Measurements from ENCODE around the gene PPP1R3F. TPM values are rescaled to one million over a fixed set of nuclear protein-coding genes. Genes with fewer than 3 reads are reported as not detected.

PPP1R3F gene
- total RNA-seq, 1 experiment from 2014 or later: 7.3 TPM

DNA sequence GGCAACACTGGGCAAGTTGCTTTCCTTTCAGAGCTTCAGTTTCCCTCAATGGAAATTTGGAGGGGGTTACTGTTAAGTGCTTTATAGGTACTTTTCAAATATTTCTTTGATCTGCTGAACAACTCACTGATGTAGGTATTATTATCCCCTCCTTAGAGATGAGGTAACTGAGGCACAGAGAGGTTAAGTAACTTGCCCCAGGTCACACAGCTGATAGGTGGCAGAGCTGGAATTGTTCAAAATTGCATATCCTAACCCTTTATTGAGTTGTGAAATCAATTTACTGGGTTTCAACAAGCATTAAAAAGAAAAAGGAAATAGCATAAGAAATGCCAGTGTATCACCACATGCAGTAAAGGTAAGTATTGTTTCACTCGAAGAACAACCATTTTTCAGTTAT lies 6.6 kb downstream of the PPP1R3F start:
- TF ChIP-seq, protein P1, sequence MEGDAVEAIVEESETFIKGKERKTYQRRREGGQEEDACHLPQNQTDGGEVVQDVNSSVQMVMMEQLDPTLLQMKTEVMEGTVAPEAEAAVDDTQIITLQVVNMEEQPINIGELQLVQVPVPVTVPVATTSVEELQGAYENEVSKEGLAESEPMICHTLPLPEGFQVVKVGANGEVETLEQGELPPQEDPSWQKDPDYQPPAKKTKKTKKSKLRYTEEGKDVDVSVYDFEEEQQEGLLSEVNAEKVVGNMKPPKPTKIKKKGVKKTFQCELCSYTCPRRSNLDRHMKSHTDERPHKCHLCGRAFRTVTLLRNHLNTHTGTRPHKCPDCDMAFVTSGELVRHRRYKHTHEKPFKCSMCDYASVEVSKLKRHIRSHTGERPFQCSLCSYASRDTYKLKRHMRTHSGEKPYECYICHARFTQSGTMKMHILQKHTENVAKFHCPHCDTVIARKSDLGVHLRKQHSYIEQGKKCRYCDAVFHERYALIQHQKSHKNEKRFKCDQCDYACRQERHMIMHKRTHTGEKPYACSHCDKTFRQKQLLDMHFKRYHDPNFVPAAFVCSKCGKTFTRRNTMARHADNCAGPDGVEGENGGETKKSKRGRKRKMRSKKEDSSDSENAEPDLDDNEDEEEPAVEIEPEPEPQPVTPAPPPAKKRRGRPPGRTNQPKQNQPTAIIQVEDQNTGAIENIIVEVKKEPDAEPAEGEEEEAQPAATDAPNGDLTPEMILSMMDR (conservative IDR thresholded peaks at IDR 0.05): no peak
- Histone ChIP-seq H3T11ph (ENCODE audit: low read length) (no peak overlapping the region), H2BK20ac (ENCODE audit: low read depth, low read length, poor library complexity, severe bottlenecking) (no peak overlapping the region), H2BK5ac (ENCODE audit: insufficient read length, low read length) (no peak overlapping the region), H2AFZ (ENCODE audit: low read length) (no peak overlapping the region), H3K23me2 (ENCODE audit: insufficient read length, low read depth, low read length, poor library complexity, severe bottlenecking) (no peaks in the 10 kb centered on the region), H2BK120ac (ENCODE audit: low read depth, low read length, poor library complexity, severe bottlenecking) (no peak overlapping the region), H2BK15ac (ENCODE audit: low read depth, low read length) (no peak overlapping the region), H3K56ac (ENCODE audit: insufficient read length, low read depth, low read length) (no peak overlapping the region), H3K9me3 (ENCODE audit: control insufficient read depth, low read depth, low read length) (peaks cover 60% of the 10 kb centered on the region), H3K9ac (ENCODE audit: extremely low read depth, insufficient read length, low read length) (no peak overlapping the region), H3K18ac (ENCODE audit: insufficient read length, low read depth, low read length) (no peak overlapping the region), H2BK12ac (ENCODE audit: insufficient read length, low read depth, low read length) (no peak overlapping the region), H3K4me1 (ENCODE audit: insufficient read depth, low read length) (no peaks in the 10 kb centered on the region), H3K79me1 (ENCODE audit: insufficient read depth, low read depth, low read length, poor library complexity, severe bottlenecking) (no peaks in the 10 kb centered on the region), H3K23ac (ENCODE audit: insufficient read length, low read depth, low read length) (no peak overlapping the region), H3K27me3 (ENCODE audit: insufficient read depth, low read length) (no peaks in the 10 kb centered on the region), H3K79me2 (ENCODE audit: insufficient read depth, low read length) (peaks cover 5% of the 10 kb centered on the region; the same call in 1 of the 2 replicates), H3K27ac (ENCODE audit: insufficient read length, low read depth, low read length) (no peak overlapping the region), H2AK5ac (ENCODE audit: insufficient read length, low read length) (no peak overlapping the region), H4K5ac (ENCODE audit: insufficient read length, low read depth, low read length) (no peak overlapping the region), H4K20me1 (ENCODE audit: control insufficient read depth, insufficient read depth, insufficient read length) (no peaks in the 10 kb centered on the region), H3K4me2 (ENCODE audit: insufficient read depth, insufficient read length, low read length) (no peak overlapping the region), H4K91ac (ENCODE audit: insufficient read length, low read depth, low read length) (no peak overlapping the region), H3K4ac (ENCODE audit: low read depth, low read length) (no peak overlapping the region), H3K14ac (ENCODE audit: insufficient read depth, low read length) (no peak overlapping the region), H4K8ac (replicated peaks; ENCODE audit: insufficient read length, low read depth, low read length) (no peak overlapping the region)
- Mint-ChIP-seq H3K27ac (no peak overlapping the region), H3K27me3 (ENCODE audit: low read depth) (no peaks in the 10 kb centered on the region), H3K4me1 (peaks cover 10 to 20% of the 10 kb centered on the region in 2 experiments), H3K36me3 (ENCODE audit: insufficient read depth in 1 of 3, low read depth in 3 of 3) (peaks cover 5 to 26% (median 12%) of the 10 kb centered on the region in 3 experiments; a peak in 6 of 7 replicates), H3K4me3 (no peak overlapping the region), H3K9me3 (peaks cover 68 to 81% of the 10 kb centered on the region in 2 experiments)
- WGBS (ENCODE audit: extremely low coverage, insufficient read length, low lambda C conversion rate): no CpG with 5 or more reads among the region's 1 CpG
- no peak for DNase-seq

Measured in H9 (cell line).